ENCODE results near the gene CLASP2.
"Not testable (repeated sequence)": the region's sequence is repeated elsewhere in the genome, so short reads cannot be mapped to it uniquely, and the experiment has no call there.

Gene CLASP2

GRCh38 chr3:33717866-33718594 is at the start of gene CLASP2:
CLASP2 (minus strand) TSS chr3:33718254; CDS start chr3:33718002, 252 bp downstream.
- FAIRE-seq: no peak

- no peak for FAIRE-seq
Measured at GRCh38 chr3:33758864-33759263, 40.8 kb upstream of the CLASP2 start.

- FAIRE-seq: no peak
Measured at GRCh38 chr3:33758281-33758680, 40.2 kb upstream of the CLASP2 start.

- not testable (repeated sequence) for FAIRE-seq
Measured at GRCh38 chr3:33754391-33754790, 36.3 kb upstream of the CLASP2 start.

- no peak for FAIRE-seq
Measured at GRCh38 chr3:33751336-33751735, 33.3 kb upstream of the CLASP2 start.

GRCh38 chr3:33750211-33750548 is 32.1 kb upstream of the CLASP2 start:
- FAIRE-seq: no peak

GRCh38 chr3:33749546-33750210 is 31.6 kb upstream of the CLASP2 start:
- no peak for FAIRE-seq

- no peak for FAIRE-seq
Measured at GRCh38 chr3:33746416-33747116, 28.5 kb upstream of the CLASP2 start.

GRCh38 chr3:33737146-33737545 is 19.1 kb upstream of the CLASP2 start:
- FAIRE-seq: no peak

- FAIRE-seq: no peak
Measured at GRCh38 chr3:33732394-33732793, 14.3 kb upstream of the CLASP2 start.

- no peak for FAIRE-seq
Measured at GRCh38 chr3:33729993-33730392, 11.9 kb upstream of the CLASP2 start.

- no peak for FAIRE-seq
Measured at GRCh38 chr3:33724256-33724655, 6.2 kb upstream of the CLASP2 start.

- no peak for FAIRE-seq
Measured at GRCh38 chr3:33722626-33723370, 4.7 kb upstream of the CLASP2 start.

- no peak for FAIRE-seq
Measured at GRCh38 chr3:33722191-33722590, 4.1 kb upstream of the CLASP2 start.

GRCh38 chr3:33718595-33718907 is 497 bp upstream of the CLASP2 start:
- no peak for FAIRE-seq

GRCh38 chr3:33717616-33717865 is 513 bp downstream of the CLASP2 start:
- FAIRE-seq: no peak

- FAIRE-seq: no peak
Measured at GRCh38 chr3:33716227-33716626, 1.8 kb downstream of the CLASP2 start.

GRCh38 chr3:33711100-33711499 is 7.0 kb downstream of the CLASP2 start:
- FAIRE-seq: no peak

GRCh38 chr3:33706056-33706455 is 12.0 kb downstream of the CLASP2 start:
- FAIRE-seq: no peak

- FAIRE-seq: no peak
Measured at GRCh38 chr3:33704891-33705290, 13.2 kb downstream of the CLASP2 start.

- peak; percentile 69 for FAIRE-seq
Measured at GRCh38 chr3:33699275-33699674, 18.8 kb downstream of the CLASP2 start.

- no peak for FAIRE-seq
Measured at GRCh38 chr3:33694944-33695343, 23.1 kb downstream of the CLASP2 start.

GRCh38 chr3:33690341-33690740 is 27.7 kb downstream of the CLASP2 start:
- no peak for FAIRE-seq
